HepG2 (cell line): ENCODE results near the gene KIF15. TPM values are rescaled to one million over a fixed set of nuclear protein-coding genes. Genes with fewer than 3 reads are reported as not detected.

Source experiments
- ATAC-seq: fragments of 200-7000 bp; cut with Tn5 transposase; 3 replicates; pipeline ENCODE4 v1.9.1; 2020; ENCODE audit warnings: mild to moderate bottlenecking, moderate library complexity
- Bru-seq: library from RNA; stranded (reverse); fragments of 400-500 nt; gene quantifications from one replicate; lab custom pipeline; 2021; lab: Mats Ljungman, UMichigan
- BruChase-seq, 2 experiments: library from RNA; stranded (reverse); fragments of 400-500 nt; gene quantifications; one replicate each; lab custom pipeline; 2021; lab: Mats Ljungman, UMichigan
- BruUV-seq: library from RNA; stranded (reverse); fragments of 400-500 nt; replicated peaks from 2 replicates; lab custom pipeline; 2021; lab: Mats Ljungman, UMichigan
- CTCF ChIA-PET: fragments of 300-600 bp; formaldehyde crosslinking; extraction: SDS; loops from one replicate; lab custom pipeline; 2021; ENCODE audit warnings: low total read pairs, inconsistent platforms, low intra/inter-chr PET ratio; lab: Yijun Ruan, JAX
- POLR2A ChIA-PET: fragments of 350-600 bp; sonication (Branson Sonifier 250); formaldehyde crosslinking; loops from one replicate; lab custom pipeline; 2020; ENCODE audit warnings: antibody characterized with exemption, inconsistent platforms; lab: Yijun Ruan, JAX
- DNase-seq: peaks from one replicate; pipeline ENCODE4 v3.0.0-alpha.2; 2015; ENCODE audit warnings: low spot score
- FAIRE-seq: peaks from 3 replicates; lab custom pipeline; 2011; peaks lifted over from hg19 to GRCh38; lab: Jason Lieb, UNC
- H2AFZ ChIP-seq: one replicate; pipeline ENCODE4 v1.6.1; 2011; ENCODE audit warnings: low read length, inconsistent platforms
- H3K27ac ChIP-seq: fragments of 300-600 bp; 3 replicates; pipeline ENCODE4 v1.8.0; 2011; ENCODE audit warnings: mixed run types, mild to moderate bottlenecking, mixed read lengths, low read length, inconsistent platforms; ENCODE audit not compliant: insufficient read depth; ENCODE audit errors: extremely low read length
- H3K27me3 ChIP-seq, 2 experiments: fragments of 200-600 bp in 1 of 2; 2 replicates in 1 of 2; 3 replicates in 1 of 2; pipeline versions ENCODE4 v1.6.0 to v1.8.0; 2011; ENCODE audit warnings: low read length in 2 of 2, mild to moderate bottlenecking in 2 of 2, moderate library complexity in 2 of 2, inconsistent platforms in 1 of 2; ENCODE audit not compliant: insufficient read depth in 2 of 2, control insufficient read depth in 1 of 2
- H3K36me3 ChIP-seq, 2 experiments: fragments of 200-600 bp in 1 of 2; replicated peaks in 1 of 2; 2 replicates in 1 of 2; 3 replicates in 1 of 2; pipeline versions ENCODE4 v1.5.1 to v1.8.0; 2011; ENCODE audit warnings: low read length in 2 of 2, inconsistent platforms in 1 of 2; ENCODE audit not compliant: insufficient read depth in 2 of 2, control insufficient read depth in 1 of 2
- H3K4me1 ChIP-seq: 2 replicates; pipeline ENCODE4 v1.5.1; 2012; ENCODE audit warnings: low read length, inconsistent platforms; ENCODE audit not compliant: insufficient read depth
- H3K4me2 ChIP-seq: 2 replicates; pipeline ENCODE4 v1.6.0; 2011; ENCODE audit warnings: low read depth, low read length, inconsistent platforms
- H3K4me3 ChIP-seq, 3 experiments: fragments of 200-600 bp in 1 of 3; sonication (generic), shearing (Covaris generic) in 1 of 3; replicated peaks in 1 of 3; 2 replicates each; pipeline ENCODE4 v1.5.1; 2011 to 2016; ENCODE audit warnings: low read length in 3 of 3, inconsistent platforms in 2 of 3, low read depth in 2 of 3, mild to moderate bottlenecking in 2 of 3, control low read depth in 1 of 3, mixed read lengths in 1 of 3; ENCODE audit not compliant: insufficient read depth in 1 of 3
- H3K79me2 ChIP-seq: one replicate; pipeline ENCODE4 v1.6.1; 2011; ENCODE audit warnings: low read length, inconsistent platforms; ENCODE audit not compliant: insufficient read depth
- H3K9ac ChIP-seq: 2 replicates; pipeline ENCODE4 v1.6.0; 2011; ENCODE audit warnings: mild to moderate bottlenecking, low read depth, low read length, inconsistent platforms; ENCODE audit not compliant: insufficient read depth
- H3K9me3 ChIP-seq: 2 replicates; pipeline ENCODE4 v1.5.1; 2012; ENCODE audit warnings: mild to moderate bottlenecking, low read length
- H4K20me1 ChIP-seq: 2 replicates; pipeline ENCODE4 v1.6.0; 2011; ENCODE audit warnings: inconsistent platforms, mild to moderate bottlenecking, low read length, moderate library complexity; ENCODE audit not compliant: insufficient read depth
- FOSL1 ChIP-seq: sonication (generic); formaldehyde crosslinking; IDR thresholded peaks from 2 replicates; pipeline ENCODE4 v1.9.0; 2021; ENCODE audit warnings: missing genetic modification reagents, borderline replicate concordance
- MIER3 ChIP-seq: IDR thresholded peaks from 2 replicates; pipeline ENCODE4 v1.6.1; 2016; ENCODE audit warnings: missing compliant biosample characterization, borderline replicate concordance
- TAF15 ChIP-seq: fragments of 200-400 bp; formaldehyde crosslinking; IDR thresholded peaks from one replicate; pipeline ENCODE4 v1.6.1; 2018; ENCODE audit warnings: mild to moderate bottlenecking, low read depth, low read length; ENCODE audit not compliant: poor library complexity, severe bottlenecking
- THYN1 ChIP-seq: sonication (generic); formaldehyde crosslinking; IDR thresholded peaks from 2 replicates; pipeline ENCODE4 v1.8.1; 2023; ENCODE audit warnings: low read depth, mild to moderate bottlenecking, moderate library complexity, missing genetic modification reagents, borderline replicate concordance
- TOPORS ChIP-seq: sonication (generic); formaldehyde crosslinking; IDR thresholded peaks from 2 replicates; pipeline ENCODE4 v1.8.0; 2023; ENCODE audit warnings: mild to moderate bottlenecking, missing genetic modification reagents
- ZBTB7A ChIP-seq: sonication (generic); formaldehyde crosslinking; IDR thresholded peaks from 2 replicates; pipeline ENCODE4 v1.8.0; 2022; ENCODE audit warnings: mild to moderate bottlenecking, missing genetic modification reagents
- WGBS: methylation state at CpG from one replicate; pipeline ENCODE4 v1.1.6; 2017; ENCODE audit warnings: low lambda C conversion rate; 5-methylcytosine and 5-hydroxymethylcytosine counted together
- in situ Hi-C: cut with HindIII; loops from 2 replicates; pipeline ENCODE4 v1.10.0; 2017; ENCODE audit warnings: low pct_unique_long_range_greater_than_20kb; ENCODE audit not compliant: extremely low pct_ligation_motif_present
- intact Hi-C: fragments of 100-400 bp; cut with micrococcal nuclease; formaldehyde crosslinking; loops from one replicate; pipeline ENCODE4 v1.10.0; 2022; ENCODE audit not compliant: unreplicated experiment
- long read RNA-seq, 2 experiments: library from RNA in 1 of 2; library from polyadenylated mRNA in 1 of 2; stranded (forward) in 1 of 2; unstranded in 1 of 2; transcript quantifications; one replicate each; pipeline ENCODE4 v2.0.0, GENCODE V29; 2019 to 2022
- polyA minus RNA-seq, 3 experiments: library from RNA; depleted of rRNA, polyadenylated mRNA; stranded (reverse); fragments of >200 nt; gene quantifications; 2 replicates each; pipeline ENCODE4 v1.2.3, GENCODE V29; 2011; ENCODE audit warnings: low replicate concordance in 1 of 3
- polyA plus RNA-seq, 8 experiments: library from polyadenylated mRNA; depleted of rRNA in 3 of 8; stranded (reverse) in 7 of 8; unstranded in 1 of 8; fragments of >200 nt; fragmentation: Illumina TruSeq in 4 of 8; extraction: Trizol in 4 of 8; gene quantifications; 2 replicates each; pipeline versions ENCODE4 v1.2.1 to v1.2.3, GENCODE V29; 2011 to 2016; ENCODE audit warnings: low read depth in 4 of 8, missing spikeins in 1 of 8, mixed read lengths in 1 of 8; ENCODE audit not compliant: insufficient read depth in 1 of 8
- total RNA-seq, 5 experiments: library from RNA; depleted of rRNA; stranded (reverse); fragments of >200 nt; fragmentation: Illumina TruSeq; extraction: Trizol; gene quantifications; 2 replicates each; pipeline ENCODE4 v1.2.3, GENCODE V29; 2016; ENCODE audit warnings: low read depth in 1 of 5
- TF ChIP-seq, protein P1 (sequence below): sonication (generic); formaldehyde crosslinking; IDR thresholded peaks from 2 replicates; pipeline ENCODE4 v1.5.0; 2020; ENCODE audit warnings: missing genetic modification reagents, mild to moderate bottlenecking, borderline replicate concordance
- TF ChIP-seq, protein P2 (sequence below): sonication (generic); formaldehyde crosslinking; IDR thresholded peaks from 2 replicates; pipeline ENCODE4 v1.4.0; 2020; ENCODE audit warnings: mild to moderate bottlenecking, missing genetic modification reagents

Gene KIF15, protein sequence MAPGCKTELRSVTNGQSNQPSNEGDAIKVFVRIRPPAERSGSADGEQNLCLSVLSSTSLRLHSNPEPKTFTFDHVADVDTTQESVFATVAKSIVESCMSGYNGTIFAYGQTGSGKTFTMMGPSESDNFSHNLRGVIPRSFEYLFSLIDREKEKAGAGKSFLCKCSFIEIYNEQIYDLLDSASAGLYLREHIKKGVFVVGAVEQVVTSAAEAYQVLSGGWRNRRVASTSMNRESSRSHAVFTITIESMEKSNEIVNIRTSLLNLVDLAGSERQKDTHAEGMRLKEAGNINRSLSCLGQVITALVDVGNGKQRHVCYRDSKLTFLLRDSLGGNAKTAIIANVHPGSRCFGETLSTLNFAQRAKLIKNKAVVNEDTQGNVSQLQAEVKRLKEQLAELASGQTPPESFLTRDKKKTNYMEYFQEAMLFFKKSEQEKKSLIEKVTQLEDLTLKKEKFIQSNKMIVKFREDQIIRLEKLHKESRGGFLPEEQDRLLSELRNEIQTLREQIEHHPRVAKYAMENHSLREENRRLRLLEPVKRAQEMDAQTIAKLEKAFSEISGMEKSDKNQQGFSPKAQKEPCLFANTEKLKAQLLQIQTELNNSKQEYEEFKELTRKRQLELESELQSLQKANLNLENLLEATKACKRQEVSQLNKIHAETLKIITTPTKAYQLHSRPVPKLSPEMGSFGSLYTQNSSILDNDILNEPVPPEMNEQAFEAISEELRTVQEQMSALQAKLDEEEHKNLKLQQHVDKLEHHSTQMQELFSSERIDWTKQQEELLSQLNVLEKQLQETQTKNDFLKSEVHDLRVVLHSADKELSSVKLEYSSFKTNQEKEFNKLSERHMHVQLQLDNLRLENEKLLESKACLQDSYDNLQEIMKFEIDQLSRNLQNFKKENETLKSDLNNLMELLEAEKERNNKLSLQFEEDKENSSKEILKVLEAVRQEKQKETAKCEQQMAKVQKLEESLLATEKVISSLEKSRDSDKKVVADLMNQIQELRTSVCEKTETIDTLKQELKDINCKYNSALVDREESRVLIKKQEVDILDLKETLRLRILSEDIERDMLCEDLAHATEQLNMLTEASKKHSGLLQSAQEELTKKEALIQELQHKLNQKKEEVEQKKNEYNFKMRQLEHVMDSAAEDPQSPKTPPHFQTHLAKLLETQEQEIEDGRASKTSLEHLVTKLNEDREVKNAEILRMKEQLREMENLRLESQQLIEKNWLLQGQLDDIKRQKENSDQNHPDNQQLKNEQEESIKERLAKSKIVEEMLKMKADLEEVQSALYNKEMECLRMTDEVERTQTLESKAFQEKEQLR (N-terminal part only)
- total RNA-seq (2016; rRNA removed; fragmentation: Illumina TruSeq; extraction: Trizol), result 33.8 and 55.1 TPM in 2 replicates
- total RNA-seq (2016; cell fraction: cytosol; rRNA removed; fragmentation: Illumina TruSeq; extraction: Trizol; ENCODE audit: low read depth), result 8.8 and 10.0 TPM in 2 replicates
- total RNA-seq (2016; cell fraction: insoluble cytoplasmic fraction; rRNA removed; fragmentation: Illumina TruSeq; extraction: Trizol), result 33.4 and 55.8 TPM in 2 replicates
- total RNA-seq (2016; cell fraction: membrane; rRNA removed; fragmentation: Illumina TruSeq; extraction: Trizol), result 10.9 and 12.8 TPM in 2 replicates
- 19.9 and 20.6 TPM in 2 replicates for total RNA-seq (2016; cell fraction: nucleus; rRNA removed; fragmentation: Illumina TruSeq; extraction: Trizol)
- polyA plus RNA-seq (2011; rRNA removed), result 2.7 and 4.8 TPM in 2 replicates
- 1.7 and 1.9 TPM in 2 replicates for polyA plus RNA-seq (2011; cell fraction: cytosol; rRNA removed)
- 2.1 and 2.3 TPM in 2 replicates for polyA plus RNA-seq (2011; cell fraction: nucleus; rRNA removed)
- 3.2 and 9.1 TPM in 2 replicates for polyA plus RNA-seq (2012)
- polyA plus RNA-seq (2016; cell fraction: cytosol; fragmentation: Illumina TruSeq; extraction: Trizol; ENCODE audit: low read depth), result 1.5 and 1.6 TPM in 2 replicates
- 36.2 and 41.4 TPM in 2 replicates for polyA plus RNA-seq (2016; cell fraction: insoluble cytoplasmic fraction; fragmentation: Illumina TruSeq; extraction: Trizol; ENCODE audit: low read depth)
- 4.0 and 5.2 TPM in 2 replicates for polyA plus RNA-seq (2016; cell fraction: membrane; fragmentation: Illumina TruSeq; extraction: Trizol; ENCODE audit: low read depth)
- polyA plus RNA-seq (2016; cell fraction: nucleus; fragmentation: Illumina TruSeq; extraction: Trizol; ENCODE audit: insufficient read depth, low read depth), result 20.2 and 21.3 TPM in 2 replicates
- polyA minus RNA-seq (2011; rRNA and poly(A)+ RNA removed; ENCODE audit: low replicate concordance), result 3.8 and 10.8 TPM in 2 replicates
- 4.3 and 6.2 TPM in 2 replicates for polyA minus RNA-seq (2011; cell fraction: cytosol; rRNA and poly(A)+ RNA removed)
- 12.2 TPM in 2 replicates for polyA minus RNA-seq (2011; cell fraction: nucleus; rRNA and poly(A)+ RNA removed)
- percentile 52 among the genes with signal in this experiment for Bru-seq, nascent RNA
- percentile 56 among the genes with signal in this experiment for BruChase-seq, experiment 1, labeled RNA remaining after a 6-hour chase
- BruChase-seq, experiment 2, labeled RNA remaining after a 2-hour chase, result percentile 57 among the genes with signal in this experiment
- long read RNA-seq, experiment 1, full-length matches to known transcripts, result 1 of 10 reads
- long read RNA-seq, experiment 1, partial matches to known transcripts, result 4 of 10 reads
- long read RNA-seq, experiment 1, other reads (novel, unspliced or antisense), result 5 of 10 reads
- long read RNA-seq, experiment 2, full-length matches to known transcripts, result 5 of 20 reads
- long read RNA-seq, experiment 2, partial matches to known transcripts, result 7 of 20 reads
- long read RNA-seq, experiment 2, other reads (novel, unspliced or antisense), result 8 of 20 reads

DNA sequence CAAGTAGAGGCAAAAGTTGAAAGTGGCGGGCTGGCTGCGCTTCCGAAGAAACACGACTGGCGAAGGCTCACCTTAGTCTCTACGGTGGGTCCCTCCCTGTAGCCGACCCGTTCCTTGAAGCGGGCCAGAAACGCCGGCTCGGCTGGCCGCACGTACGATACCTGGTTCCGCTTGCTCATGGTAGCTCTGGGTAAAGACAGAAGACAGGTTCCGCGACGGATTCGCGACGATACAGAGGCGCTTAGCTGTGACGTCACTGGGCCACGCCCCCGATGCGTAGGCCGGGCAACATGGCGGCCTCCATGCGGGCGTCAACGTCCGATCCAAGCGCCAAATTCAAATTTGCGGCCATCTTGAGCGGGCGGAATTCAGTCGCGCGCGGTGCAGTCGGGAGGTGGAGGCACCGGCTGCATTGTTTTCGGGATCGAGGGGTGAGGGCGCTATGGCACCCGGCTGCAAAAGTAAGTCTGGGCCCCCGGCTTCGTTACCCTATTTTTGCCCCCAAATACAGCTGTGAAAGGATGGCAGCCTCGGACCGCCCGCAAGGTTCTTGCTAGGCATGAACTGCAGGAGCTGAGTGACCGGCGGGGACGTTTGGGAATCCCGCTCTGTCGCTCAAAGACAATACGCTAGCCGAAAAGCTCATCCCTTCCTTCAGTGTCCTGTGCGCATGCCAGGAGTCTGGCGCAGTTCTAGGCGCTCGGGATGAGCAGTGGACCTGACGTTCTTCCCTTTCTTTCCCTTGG lies at the start of gene KIF15, which contains the start of gene KIAA1143:
KIF15 (plus strand) TSS at position 371 of the 746 bp plus-strand sequence; CDS start at position 443, 72 bp downstream.
KIAA1143 (minus strand) TSS at position 196 of the 746 bp plus-strand sequence; CDS start at position 179, 17 bp downstream.
- FAIRE-seq, result peak; percentile 66
- peak within 1 kb of the TSS; percentile 61 to 94 (median 88) for H3K4me3 ChIP-seq
- in situ Hi-C loops (no loop called here), intact Hi-C loops (loop anchor here (2.0 to 10.0 kb wide), 2 partner anchors 33 to 227 kb away; partner anchors contain the start of gene ZNF501)
- ATAC-seq, result peak; percentile 90
- peak; percentile 89 for DNase-seq
- no peaks in the 10 kb centered on the region for H4K20me1 ChIP-seq
- no peaks in the 10 kb centered on the region for H3K9me3 ChIP-seq
- POLR2A ChIA-PET, result interaction anchor here (0.6 to 2.9 kb wide), 3 partner anchors 32 to 1768 kb away, joined by 3 to 26 read pairs (median 4); partner anchors contain the start of gene ZNF501
- H3K27ac ChIP-seq, result peak within 1 kb of the TSS; percentile 79
- H3K4me1 ChIP-seq, result peaks cover 40% of the 10 kb centered on the region
- no TSS peak for BruUV-seq
- CTCF ChIA-PET, result no interaction called here
- peak within 1 kb of the TSS; percentile 98 for H3K9ac ChIP-seq
- H3K36me3 ChIP-seq, result peaks cover 1 to 14% of the 10 kb centered on the region in 2 experiments; a peak in 4 of 5 replicates
- no peaks in the 10 kb centered on the region; a peak in 2 of 5 replicates for H3K27me3 ChIP-seq
- peak within 1 kb of the TSS; percentile 89 for H2AFZ ChIP-seq
- 0% methylated on average over 11 of the region's 64 CpGs for WGBS
- H3K79me2 ChIP-seq, result peaks cover 55% of the 10 kb centered on the region
- peak within 1 kb of the TSS; percentile 80 for H3K4me2 ChIP-seq
- TF ChIP-seq, protein P1, sequence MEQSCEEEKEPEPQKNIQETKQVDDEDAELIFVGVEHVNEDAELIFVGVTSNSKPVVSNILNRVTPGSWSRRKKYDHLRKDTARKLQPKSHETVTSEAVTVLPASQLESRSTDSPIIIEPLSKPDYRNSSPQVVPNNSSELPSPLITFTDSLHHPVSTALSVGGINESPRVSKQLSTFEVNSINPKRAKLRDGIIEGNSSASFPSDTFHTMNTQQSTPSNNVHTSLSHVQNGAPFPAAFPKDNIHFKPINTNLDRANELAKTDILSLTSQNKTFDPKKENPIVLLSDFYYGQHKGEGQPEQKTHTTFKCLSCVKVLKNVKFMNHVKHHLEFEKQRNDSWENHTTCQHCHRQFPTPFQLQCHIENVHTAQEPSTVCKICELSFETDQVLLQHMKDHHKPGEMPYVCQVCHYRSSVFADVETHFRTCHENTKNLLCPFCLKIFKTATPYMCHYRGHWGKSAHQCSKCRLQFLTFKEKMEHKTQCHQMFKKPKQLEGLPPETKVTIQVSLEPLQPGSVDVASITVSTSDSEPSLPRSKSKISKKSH (CRISPR knock-in tag), result 0 out of 2 replicates have a peak, but pooled peaks have one; percentile 23
- TF ChIP-seq FOSL1 (no peak), TAF15 (no peak), TOPORS (CRISPR knock-in tag) (peak; percentile 62; the same call in 1 of the 2 replicates), THYN1 (CRISPR knock-in tag) (no peak), ZBTB7A (CRISPR knock-in tag) (no peak), MIER3 (CRISPR knock-in tag) (peak; percentile 89; the same call in 1 of the 2 replicates)
- TF ChIP-seq, protein P2, sequence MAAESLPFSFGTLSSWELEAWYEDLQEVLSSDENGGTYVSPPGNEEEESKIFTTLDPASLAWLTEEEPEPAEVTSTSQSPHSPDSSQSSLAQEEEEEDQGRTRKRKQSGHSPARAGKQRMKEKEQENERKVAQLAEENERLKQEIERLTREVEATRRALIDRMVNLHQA (CRISPR knock-in tag), result no peak
